ENCODE measurements around the gene CLEC4G.

Gene CLEC4G

DNA sequence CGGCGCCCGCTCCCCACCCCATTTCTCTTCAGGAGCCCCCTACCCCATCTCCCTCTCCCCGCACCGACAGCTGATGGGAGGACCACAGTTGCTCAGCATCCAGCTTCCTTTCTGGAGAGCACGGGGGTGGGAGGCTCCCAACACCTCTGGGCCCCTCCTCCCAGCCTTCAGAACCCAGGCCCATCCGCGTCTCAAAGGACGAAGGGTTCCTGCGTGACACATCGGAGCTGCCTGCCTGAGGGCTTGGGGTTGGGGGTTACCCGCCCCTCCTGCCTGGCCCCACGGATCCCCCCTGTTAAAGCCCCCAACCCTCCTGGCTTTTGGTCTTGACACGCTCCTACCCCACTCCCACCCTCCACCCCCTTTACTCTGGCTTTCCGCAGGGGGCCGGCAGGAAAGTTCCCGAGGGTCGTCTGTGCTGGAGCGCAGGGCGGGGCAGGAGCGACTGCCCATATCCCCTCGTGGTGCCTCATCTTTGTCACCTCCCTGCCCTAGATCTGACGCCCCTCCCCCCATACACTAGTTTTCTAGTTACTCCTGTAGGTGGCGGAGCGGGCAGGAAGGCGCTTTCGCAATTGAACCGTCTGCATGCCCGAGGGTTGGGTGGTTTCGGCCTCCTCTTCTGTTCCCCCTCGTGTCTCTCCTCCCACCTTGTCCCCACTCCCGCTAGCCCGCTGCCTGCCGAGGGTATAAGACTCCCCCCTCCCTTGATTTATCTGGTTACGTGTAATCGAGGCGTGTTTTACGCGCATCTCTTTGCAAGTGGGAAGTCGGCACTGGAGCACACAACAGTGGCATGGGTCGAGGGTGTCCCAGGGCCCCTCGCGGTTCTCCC lies 50.4 kb downstream of the CLEC4G start:
- TF ChIP-seq GATA2 (IDR thresholded peaks at IDR 0.05; ENCODE audit: low read depth, low read length): no peak
- no peak for TF ChIP-seq GATA3 (IDR thresholded peaks at IDR 0.05; ENCODE audit: low read depth, low read length)

DNA sequence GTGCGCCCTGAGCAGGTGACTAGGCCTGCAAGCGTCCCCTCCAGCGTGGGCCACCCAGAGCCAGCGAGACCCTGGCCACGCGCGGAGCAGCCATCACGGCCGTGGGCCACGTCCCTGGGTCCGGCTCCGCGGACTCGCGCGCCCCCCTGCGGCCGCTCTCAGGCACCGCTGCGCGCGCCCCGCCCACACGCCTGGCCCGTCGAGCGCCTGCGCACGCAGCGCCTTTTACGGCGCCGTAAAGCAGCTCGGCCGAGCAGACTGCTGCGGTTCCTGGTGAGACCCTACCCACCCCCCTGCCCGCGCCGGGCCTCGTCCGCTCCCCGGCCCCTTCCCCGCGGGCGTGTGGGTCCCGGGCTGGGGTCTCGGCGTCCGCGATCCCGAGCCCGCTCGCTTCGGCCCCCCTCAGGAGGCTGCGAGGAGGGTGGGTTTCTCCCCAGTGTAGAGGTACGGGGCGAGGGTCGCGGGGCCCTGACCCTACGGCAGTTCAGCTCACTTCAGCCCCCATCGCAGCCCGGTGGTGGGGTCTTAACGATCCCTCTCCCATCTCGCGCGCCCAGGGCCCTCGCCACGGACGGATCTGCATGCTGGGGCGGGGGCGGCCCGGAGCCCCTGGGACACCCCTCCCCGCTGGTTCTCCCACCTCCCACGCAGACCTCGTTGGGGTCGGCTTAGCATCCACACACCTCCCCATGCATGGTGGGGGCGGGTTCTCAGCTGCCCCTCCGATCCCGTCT lies 51.1 kb downstream of the CLEC4G start, which contains the start of gene TRAPPC5:
Gene TRAPPC5, plus strand, starts transcription at position 228 of the 734 bp plus-strand sequence. CDS start 1,421 bp downstream, outside the sequence.
- TF ChIP-seq GATA2 (IDR thresholded peaks at IDR 0.05; ENCODE audit: low read depth, low read length): no peak
- TF ChIP-seq GATA3 (IDR thresholded peaks at IDR 0.05; ENCODE audit: low read depth, low read length): no peak

- TF ChIP-seq GATA2 (IDR thresholded peaks at IDR 0.05; ENCODE audit: low read depth, low read length) (no peak), GATA3 (IDR thresholded peaks at IDR 0.05; ENCODE audit: low read depth, low read length) (no peak)
These were observed 51.9 kb downstream of the CLEC4G start for GRCh38 chr19:7679771-7680605.

GRCh38 chr19:7678971-7679751 lies 52.7 kb downstream of the CLEC4G start:
- TF ChIP-seq GATA2 (IDR thresholded peaks at IDR 0.05; ENCODE audit: low read depth, low read length): no peak
- no peak for TF ChIP-seq GATA3 (IDR thresholded peaks at IDR 0.05; ENCODE audit: low read depth, low read length)
